ENCODE results near the gene ROCK2. TPM values are rescaled to one million over a fixed set of nuclear protein-coding genes. Genes with fewer than 3 reads are reported as not detected.

ROCK2 gene
- polyA plus RNA-seq, 1 donor (not counting 4 experiments of a cell fraction or from before 2014, with no cell fraction given) = 12.6 TPM

DNA sequence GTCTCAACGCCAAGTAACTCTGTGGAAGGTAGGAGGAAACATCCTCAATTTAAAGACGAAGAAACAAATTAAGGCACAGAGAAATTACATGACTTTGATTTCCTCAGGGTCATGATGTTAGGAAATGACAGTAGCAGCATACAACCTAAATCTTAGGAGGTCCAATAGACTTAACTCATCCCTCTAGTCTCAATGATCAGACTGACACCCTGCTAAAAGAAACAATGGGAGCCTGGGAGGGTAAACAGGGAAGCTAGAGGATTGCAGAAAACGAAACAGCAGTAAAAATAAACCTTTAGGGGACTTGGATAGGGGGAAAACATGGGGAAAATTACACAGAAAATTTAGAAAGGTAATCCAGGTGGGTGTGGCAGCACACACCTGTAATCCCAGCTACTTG is 56.0 kb downstream of the ROCK2 start:
- Histone ChIP-seq H3K27ac (ENCODE audit: control insufficient read depth, insufficient read depth, low read length) (no peak overlapping the region), H2AFZ (ENCODE audit: control insufficient read depth, low read length) (no peak overlapping the region), H4K20me1 (ENCODE audit: control insufficient read depth, extremely low read depth, insufficient read depth, low read length) (no peaks in the 10 kb centered on the region), H3K36me3 (ENCODE audit: control insufficient read depth in 2 of 2, extremely low read depth in 1 of 2, insufficient read depth in 2 of 2, low read length in 2 of 2) (peaks cover 0 to 5% of the 10 kb centered on the region in 2 experiments), H3K4me3 (ENCODE audit: control insufficient read depth in 2 of 3, extremely low read depth in 1 of 3, insufficient read depth in 2 of 3, low read depth in 1 of 3, low read length in 3 of 3) (no peak overlapping the region), H3K4me2 (ENCODE audit: control insufficient read depth, extremely low read depth, insufficient read depth, low read depth, low read length) (no peak overlapping the region), H3K4me1 (ENCODE audit: control insufficient read depth, extremely low read depth, insufficient read depth, low read length) (no peaks in the 10 kb centered on the region), H3K9me3 (ENCODE audit: control insufficient read depth, low read depth, low read length) (no peaks in the 10 kb centered on the region), H3K9ac (ENCODE audit: control insufficient read depth, extremely low read depth, insufficient read depth, low read length) (no peak overlapping the region), H3K79me2 (ENCODE audit: control insufficient read depth, insufficient read depth, low read length) (peaks cover 39% of the 10 kb centered on the region), H3K9me1 (ENCODE audit: control insufficient read depth, extremely low read depth, insufficient read depth, low read length) (no peaks in the 10 kb centered on the region), H3K27me3 (ENCODE audit: control insufficient read depth, extremely low read depth, insufficient read depth, low read length) (no peaks in the 10 kb centered on the region)
- dilution Hi-C loops (cut with MboI; ENCODE audit: extremely low pct_ligation_motif_present, low sequenced_read_pairs) = no loop called here
- TF ChIP-seq CTCF (optimal IDR thresholded peaks at IDR 0.05 in 1 of 3, IDR thresholded peaks at IDR 0.05 in 1 of 3, conservative IDR thresholded peaks at IDR 0.05 in 1 of 3; ENCODE audit: extremely low read depth in 1 of 3, insufficient read depth in 2 of 3, low read length in 3 of 3) (no peak), EZH2 (IDR thresholded peaks at IDR 0.05; ENCODE audit: low read length) (no peak)
- FAIRE-seq (no peak), DNase-seq (ENCODE audit: low read depth, low spot score) (no peak)

- Histone ChIP-seq H3K27me3 (ENCODE audit: control insufficient read depth, extremely low read depth, insufficient read depth, low read length) (no peaks in the 10 kb centered on the region), H3K79me2 (ENCODE audit: control insufficient read depth, insufficient read depth, low read length) (peaks cover 25% of the 10 kb centered on the region)
- FAIRE-seq = no peak
These were observed 57.7 kb downstream of the ROCK2 start for GRCh38 chr2:11286749-11287148.

More at GRCh38 chr2:11286749-11287148, 57.7 kb downstream of the ROCK2 start:
- no peak overlapping the region for H2AFZ ChIP-seq (ENCODE audit: control insufficient read depth, low read length)
- peaks cover 0 to 5% of the 10 kb centered on the region in 2 experiments for H3K36me3 ChIP-seq (ENCODE audit: control insufficient read depth in 2 of 2, extremely low read depth in 1 of 2, insufficient read depth in 2 of 2, low read length in 2 of 2)
- no peak overlapping the region for H3K4me3 ChIP-seq (ENCODE audit: control insufficient read depth in 2 of 3, extremely low read depth in 1 of 3, insufficient read depth in 2 of 3, low read depth in 1 of 3, low read length in 3 of 3)
- H3K9me3 ChIP-seq (ENCODE audit: control insufficient read depth, low read depth, low read length) = no peaks in the 10 kb centered on the region
- no peak for DNase-seq (ENCODE audit: low read depth, low spot score)
- H3K9ac ChIP-seq (ENCODE audit: control insufficient read depth, extremely low read depth, insufficient read depth, low read length) = no peak overlapping the region
- H3K27ac ChIP-seq (ENCODE audit: control insufficient read depth, insufficient read depth, low read length) = no peak overlapping the region
- TF ChIP-seq EZH2 (IDR thresholded peaks at IDR 0.05; ENCODE audit: low read length) (no peak), CTCF (optimal IDR thresholded peaks at IDR 0.05 in 1 of 3, IDR thresholded peaks at IDR 0.05 in 1 of 3, conservative IDR thresholded peaks at IDR 0.05 in 1 of 3; ENCODE audit: extremely low read depth in 1 of 3, insufficient read depth in 2 of 3, low read length in 3 of 3) (no peak)
- H4K20me1 ChIP-seq (ENCODE audit: control insufficient read depth, extremely low read depth, insufficient read depth, low read length) = no peaks in the 10 kb centered on the region
- H3K4me2 ChIP-seq (ENCODE audit: control insufficient read depth, extremely low read depth, insufficient read depth, low read depth, low read length) = no peak overlapping the region
- H3K4me1 ChIP-seq (ENCODE audit: control insufficient read depth, extremely low read depth, insufficient read depth, low read length) = no peaks in the 10 kb centered on the region
- dilution Hi-C loops (cut with MboI; ENCODE audit: extremely low pct_ligation_motif_present, low sequenced_read_pairs) = no loop called here
- H3K9me1 ChIP-seq (ENCODE audit: control insufficient read depth, extremely low read depth, insufficient read depth, low read length) = no peaks in the 10 kb centered on the region
